GOT3 (cell line): ENCODE results near the gene BIRC5.
A peak's percentile ranks its signal among the peaks of the same experiment; 100 is the strongest.
"Not testable (repeated sequence)": the region's sequence is repeated elsewhere in the genome, so short reads cannot be mapped to it uniquely, and the experiment has no call there.

Source experiments
- DNase-seq: peaks from one replicate; lab custom pipeline; 2025; ENCODE audit warnings: mixed read lengths; lab: John Stamatoyannopoulos, UW

Gene BIRC5

DNA sequence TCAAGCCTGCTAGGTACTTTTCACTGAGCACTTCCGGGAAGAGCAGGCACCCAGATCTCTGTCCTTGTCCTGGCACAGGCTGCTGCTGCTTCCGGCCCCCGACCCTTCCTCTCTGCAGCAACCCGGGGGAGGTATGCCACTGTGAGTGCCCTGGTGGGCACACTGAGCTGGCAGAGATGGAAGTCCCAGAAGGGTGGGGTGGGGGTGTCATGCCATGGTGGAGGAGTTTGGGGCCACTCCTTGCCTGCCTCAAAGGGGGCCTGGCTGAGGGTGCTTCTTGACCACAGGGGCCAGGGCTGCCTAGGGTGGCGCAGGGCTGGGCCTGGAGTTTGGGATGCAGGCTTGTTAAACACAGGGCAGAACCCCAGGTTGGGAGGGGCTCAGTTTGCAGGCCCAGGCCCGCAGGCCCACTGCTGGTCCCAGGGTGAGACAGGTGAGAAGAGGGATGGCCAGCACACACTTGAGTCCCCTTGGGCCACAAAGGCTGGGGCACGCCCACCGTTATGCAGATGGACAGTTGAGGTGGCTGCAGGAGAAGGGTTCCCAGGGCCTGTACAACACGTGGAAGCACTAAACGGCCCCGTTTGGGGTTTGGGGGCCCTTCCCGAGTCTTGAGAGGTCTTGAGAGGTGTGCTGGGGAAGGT is 26.1 kb downstream of the BIRC5 start:
- DNase-seq = no peak

DNA sequence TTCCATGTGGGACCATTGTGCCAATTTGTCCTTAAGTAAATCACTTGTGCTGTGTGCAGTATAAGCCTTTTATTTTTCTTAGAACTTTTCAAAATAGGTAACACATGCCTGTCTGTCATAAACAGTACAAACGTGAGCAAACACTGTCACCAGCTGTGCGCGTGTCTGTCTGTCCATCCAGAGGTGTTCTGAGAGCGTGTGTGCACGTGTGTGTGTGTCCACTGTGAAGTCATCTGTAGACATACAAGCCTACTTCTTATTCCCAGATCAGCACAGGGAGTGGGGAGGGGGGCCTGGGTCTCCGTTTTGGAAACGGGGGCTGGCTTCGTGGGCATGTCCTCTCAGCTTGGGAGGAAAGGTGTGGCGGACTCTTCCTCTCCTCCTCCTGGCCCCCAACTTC is 26.8 kb downstream of the BIRC5 start:
- DNase-seq = no peak

DNA sequence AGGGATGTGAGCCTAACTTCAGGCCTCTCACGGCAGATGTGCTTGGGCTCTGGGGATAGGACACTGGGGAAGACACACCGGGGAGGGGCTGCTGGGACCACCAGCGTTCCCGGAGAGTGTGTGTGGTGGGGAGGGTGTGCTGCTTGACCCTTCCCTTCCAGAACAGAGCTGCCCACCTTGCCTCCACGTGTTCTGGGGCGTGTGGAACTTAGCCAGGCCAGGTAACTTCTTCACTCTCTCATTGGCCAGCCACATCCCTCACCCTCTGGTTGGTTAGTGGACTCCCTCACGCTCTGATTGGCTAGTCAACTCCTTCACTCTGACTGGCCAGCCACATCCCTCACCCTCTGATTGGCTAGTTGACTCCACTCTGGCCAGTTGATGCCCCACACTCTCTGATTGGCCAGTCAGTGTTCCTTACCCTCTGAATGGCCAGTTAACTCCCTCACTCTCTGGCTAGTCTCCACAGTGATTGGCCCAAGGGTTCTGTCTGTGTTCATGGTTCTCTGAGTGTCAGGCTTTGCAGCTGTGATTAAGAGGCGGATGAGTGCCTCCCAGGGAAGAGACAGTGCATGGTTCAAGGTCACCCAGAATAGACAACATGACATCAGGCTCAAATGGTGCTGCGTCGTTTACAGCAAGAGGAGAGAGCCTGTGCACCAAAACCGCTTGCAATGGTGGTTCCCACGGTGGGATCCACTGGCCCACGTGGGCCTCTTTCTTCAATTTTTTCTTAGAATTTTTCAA is 27.4 kb downstream of the BIRC5 start:
- DNase-seq = no peak

DNA sequence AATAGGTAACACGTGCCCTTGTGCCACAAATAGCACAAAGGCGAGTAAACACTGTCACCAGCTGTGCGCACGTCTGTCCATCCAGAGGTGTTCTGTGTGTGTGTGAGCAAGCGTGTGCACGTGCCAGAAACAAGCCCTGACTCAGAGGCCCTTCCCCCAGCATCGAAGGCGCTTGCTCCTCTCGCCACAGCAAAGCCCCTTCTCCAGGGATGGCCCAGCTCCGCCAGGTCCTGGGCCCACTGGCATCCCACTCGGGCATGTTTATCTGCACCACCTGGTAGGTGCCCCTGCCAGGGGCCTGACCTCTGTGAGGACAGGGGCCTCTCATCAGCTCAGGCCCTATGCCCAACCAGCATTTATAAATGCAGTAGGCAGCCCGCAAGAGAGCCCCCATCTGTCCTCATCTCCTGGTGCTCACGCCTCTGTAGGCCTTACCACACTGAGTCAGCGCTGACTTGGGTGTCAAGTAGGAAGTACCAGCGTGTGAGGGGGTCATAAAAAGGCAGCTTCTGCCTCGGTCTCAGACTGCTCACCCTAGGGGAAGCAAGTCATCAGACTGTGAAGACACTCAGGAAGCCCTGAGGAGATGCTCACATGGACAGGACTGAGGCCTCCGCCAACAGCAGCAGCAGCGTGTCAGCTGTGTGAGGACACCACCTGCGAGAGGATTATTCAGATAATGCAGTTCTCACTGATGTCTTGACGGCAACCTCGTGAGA is 28.1 kb downstream of the BIRC5 start:
- no peak for DNase-seq

DNA sequence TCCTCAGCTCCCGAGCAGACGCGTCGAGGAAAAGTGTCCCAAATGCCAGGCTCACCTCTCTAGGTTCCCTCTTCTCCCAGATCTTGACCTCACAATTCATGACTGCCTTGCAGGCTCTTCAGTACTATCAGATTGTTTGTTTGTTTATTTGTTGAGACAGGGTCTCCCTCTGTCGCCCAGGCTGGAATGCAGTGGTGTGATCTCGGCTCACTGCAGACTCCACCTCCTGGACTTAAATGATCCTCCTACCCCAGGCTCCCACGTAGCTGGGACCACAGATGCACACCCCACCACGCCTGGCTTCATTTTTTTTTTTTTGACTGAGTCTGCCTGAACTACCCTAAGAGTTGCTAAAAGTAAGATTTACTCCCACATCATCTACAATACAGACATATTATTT is 33.3 kb downstream of the BIRC5 start:
- no peak for DNase-seq

DNA sequence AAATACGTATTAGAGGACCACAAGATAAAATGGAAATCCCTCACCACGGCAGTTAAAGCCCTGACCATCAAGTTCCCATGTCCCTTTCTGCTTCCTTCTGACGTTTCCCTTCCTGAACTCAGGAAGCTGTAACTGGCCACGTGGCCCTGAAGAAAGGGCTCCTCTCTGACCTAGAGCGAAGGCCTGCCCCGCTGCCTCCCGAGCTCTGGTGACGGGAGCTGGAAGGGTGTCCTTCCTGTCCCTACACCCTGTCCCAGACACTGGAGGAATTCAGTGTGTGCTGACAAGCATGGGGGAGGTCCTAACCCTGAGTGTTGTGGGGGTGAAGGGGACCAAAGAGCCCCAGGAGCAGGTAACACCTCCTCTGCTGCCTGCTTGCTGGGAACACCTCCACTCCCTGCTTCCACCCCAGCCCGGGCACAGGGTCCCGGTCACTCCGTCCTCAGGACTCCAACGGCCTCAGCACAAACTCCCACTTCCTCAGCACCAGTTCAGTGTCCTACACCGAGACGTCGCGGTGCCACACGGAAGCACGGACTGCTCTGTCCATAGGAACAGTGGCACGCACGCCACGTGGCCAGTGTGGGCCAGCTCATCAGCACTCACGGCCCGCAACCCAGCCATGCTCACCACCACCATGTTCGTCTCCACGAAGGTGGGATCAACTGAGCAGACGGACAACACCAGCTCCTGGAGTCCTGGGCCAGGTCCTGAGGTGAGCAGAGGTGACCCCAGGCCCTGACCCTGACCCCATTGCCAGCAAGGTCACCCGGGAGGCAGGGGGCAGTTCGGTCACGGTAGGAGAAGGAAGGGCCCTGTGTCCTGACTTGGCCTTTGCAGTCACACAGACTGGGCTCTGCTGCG is 34.2 kb downstream of the BIRC5 start:
- DNase-seq = no peak

DNA sequence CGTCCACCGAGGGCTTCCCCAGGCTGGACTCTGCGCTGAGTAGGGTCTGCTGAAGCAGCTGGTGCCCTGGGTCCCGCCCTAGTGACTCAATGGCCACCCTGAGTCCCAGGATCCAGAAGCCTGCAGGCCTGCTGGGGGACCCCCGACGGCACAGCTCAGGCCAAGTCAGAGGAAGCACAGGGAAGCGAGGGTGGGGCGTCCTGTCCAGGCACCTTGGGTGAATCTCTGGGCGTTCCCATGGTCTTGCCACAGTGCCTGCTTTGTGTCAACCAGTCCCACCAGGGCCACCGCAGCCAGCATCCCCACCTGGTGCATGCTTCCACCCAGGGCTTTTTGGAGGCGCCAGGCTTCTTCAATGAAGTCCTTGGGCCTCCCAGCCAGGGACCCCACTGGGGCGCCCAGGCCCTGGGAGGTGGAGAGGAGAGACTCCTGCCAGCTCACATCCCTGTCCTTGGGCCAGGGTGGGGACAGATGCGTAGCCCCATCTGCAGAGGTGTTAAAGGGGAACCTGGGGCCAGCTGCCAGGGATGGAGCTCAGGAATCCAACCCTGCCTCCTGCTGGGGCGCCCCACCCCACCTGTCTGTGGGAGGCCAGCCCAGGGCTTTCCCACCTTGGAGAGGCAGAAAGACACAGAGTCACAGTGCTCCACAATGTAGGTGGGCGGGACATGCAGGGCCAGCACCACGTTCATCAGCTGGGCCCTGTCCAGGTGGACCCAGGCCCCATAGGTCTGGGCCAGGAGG is 35.2 kb downstream of the BIRC5 start:
- no peak for DNase-seq

DNA sequence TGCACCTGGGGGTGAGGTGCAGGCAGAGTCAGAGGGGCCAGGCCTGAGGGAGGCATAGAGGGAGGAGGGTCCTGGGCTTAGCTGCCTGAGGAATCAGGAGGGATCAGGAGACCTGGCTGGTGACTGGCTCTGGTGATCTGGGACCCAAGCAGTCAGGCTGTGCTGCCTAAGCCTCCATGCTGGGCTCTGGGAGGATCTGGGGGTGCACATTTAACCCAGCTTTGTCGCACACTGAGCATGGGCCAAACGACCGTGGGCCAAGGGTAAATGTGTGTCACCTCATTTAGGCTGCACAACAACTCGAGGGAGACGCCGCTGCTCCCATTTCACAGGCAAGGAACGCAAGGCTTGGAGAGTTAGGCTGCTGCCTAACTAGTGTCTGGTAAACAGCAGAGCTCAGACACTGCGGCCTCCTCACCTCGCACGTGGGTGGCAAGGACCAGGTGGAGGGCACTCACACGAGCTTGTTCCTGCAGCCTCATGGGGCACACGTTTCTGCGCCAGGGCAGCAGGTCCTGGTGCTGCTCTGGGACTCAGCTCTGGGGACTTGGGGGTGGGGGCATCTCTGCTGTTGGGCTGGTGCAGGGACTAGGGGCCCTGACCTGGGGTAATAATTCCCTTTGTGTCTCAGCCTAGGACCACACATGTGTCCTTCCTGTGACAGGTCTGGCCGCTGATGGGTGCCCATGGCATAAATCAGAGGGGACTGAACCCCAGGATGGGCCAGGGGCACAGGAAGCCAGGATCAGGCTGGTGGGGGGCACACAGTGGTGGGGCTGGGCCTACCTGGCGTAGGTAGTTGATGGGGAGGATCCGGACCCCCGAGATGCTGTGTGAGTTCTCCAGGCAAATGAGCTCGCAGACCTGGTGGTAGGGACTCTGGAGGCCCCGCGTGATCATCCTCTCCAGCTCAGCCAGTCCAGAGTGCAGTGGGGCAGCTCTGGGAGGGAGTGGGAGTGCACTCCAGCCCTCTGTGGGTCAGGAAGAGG is 36.1 kb downstream of the BIRC5 start:
- DNase-seq = no peak

DNA sequence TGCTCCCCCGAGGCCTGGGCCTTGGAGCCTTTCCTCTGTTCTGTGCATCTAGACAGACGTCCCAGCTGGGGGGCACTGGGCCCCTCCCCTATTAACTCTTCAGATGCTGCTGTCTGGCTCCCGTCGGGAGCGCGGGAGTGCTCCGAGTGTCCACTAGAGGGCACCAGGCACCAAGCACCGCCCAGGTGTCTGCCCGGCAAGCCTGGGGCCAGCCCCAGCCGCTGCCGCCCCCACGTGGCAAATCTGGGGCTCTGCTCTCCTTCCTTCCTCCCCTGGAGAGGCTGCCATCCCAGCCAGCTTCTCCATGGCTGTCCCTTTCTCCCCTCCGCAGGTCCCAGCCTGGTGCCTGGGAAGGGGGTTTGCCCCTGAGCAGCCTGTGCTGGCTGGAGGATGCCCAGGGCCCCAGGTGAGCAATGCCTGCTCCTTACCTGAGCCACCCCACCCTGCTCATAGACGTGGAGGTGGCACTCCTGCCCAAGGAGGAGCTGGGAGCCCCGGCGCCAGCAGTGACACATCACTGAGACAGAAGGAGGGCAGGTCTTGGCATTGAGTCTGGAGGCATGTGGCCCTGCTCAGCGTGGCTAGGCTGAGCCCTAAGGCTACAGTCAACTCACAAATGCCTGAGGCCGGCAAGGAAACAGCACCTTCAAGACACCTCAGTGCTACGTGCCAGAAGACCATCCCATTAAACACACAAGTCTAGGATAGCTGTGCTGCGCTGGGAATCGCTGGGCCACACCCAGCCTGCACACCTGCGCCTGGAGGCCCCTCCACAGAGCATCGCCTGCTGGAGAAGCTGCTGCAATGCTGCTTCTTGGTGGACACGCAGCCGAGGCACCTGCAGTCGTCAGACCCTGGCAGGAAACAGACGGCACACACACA is 37.1 kb downstream of the BIRC5 start:
- DNase-seq = peak; percentile 54

DNA sequence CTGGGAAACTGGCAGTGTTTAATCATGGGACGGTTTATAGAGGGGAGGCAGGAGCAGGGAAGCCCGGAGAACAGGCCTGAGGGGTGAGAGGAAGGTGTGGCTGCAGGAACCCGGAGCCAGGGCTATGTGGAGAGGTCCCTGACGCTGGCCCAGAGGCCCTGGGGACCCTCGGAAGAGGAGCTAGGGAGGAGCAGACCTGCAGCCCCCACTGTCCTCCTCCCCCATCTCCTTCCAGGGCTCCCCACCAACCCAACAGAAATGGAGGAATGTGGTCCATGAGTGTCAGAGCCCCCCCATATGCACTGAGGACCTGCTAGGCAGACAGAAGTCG is 37.7 kb downstream of the BIRC5 start:
- DNase-seq = no peak

DNA sequence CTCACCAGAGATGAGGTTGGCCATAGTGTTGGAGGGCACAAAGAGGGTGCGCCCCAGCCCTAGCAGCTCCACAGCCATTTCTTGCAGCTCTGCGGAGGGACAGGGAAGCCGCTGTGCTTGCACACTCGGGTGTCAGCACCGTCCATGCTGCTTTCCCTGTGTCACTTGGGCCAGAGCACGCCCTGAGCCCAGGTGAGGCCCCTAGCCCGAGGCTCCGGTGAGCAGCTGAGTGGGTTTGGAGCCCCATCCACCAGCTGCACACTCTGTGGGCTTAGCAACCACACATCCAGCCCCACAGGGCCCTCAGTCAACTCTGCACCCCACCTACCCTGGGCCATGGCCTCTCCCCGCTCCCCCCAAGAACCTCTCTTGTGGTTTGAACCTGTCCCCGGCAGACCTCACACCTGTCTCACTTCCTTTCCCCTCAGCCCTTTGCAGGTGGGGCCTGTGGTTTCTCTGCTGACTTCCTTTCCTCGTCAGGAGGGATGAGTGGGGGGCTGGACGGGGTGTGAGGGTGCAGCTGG is 38.1 kb downstream of the BIRC5 start:
- no peak for DNase-seq

DNA sequence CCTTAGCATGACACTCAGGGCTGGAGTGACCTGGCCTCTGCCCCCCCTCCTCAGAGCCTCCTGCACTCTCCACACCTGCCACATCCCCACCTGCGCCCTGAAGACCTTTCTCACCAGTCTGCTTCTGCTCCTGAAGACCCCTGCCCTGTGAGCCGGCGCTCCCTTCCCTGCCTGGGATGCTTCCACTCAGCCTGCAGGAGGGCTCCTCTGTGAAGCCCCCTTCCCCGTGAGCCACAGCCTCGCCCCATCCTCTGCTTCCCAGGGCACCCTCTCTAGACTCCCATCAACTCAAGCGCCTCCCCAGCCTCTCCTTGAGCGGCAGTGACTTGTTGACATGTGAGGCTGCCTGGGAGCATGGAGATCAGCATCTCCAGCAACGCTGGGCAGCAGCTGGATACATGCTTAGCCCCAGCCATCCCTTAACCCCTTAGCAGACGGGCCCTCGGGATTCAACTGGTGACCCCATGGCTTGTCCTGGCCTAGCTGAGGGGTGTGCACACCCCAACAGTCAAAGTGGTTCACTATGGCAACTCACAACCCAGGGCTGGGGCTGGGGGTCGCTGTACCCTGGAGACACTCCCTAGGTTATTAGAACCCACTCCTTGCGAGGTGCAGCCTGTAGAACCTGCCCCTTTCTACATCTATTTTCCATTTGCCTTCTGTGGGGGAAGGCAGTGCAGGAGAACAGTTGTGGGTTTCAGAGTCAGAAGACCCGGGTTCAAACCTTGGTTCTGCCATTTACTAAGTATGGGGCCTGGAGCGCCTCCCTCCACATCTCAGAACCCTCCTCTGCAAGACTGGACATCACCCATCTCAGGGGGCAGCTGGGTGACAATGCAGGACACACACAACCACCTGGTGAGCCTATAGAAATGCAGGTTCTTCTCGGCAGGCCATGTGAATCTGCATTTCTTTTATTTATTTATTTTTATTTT is 38.9 kb downstream of the BIRC5 start:
- DNase-seq = no peak

DNA sequence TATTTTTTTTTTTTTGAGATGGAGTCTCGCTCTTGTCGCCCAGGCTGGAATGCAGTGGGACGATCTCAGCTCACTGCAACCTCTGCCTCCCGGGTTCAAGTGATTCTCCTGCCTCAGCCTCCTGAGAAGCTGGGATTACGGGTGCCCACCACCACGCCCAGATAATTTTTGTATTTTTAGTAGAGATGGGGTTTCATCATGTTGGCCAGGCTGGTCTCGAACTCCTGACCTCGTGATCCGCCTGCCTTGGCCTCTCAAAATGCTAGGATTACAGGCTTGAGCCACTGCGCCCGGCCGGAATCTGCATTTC is 39.5 kb downstream of the BIRC5 start:
- not testable (repeated sequence) for DNase-seq

DNA sequence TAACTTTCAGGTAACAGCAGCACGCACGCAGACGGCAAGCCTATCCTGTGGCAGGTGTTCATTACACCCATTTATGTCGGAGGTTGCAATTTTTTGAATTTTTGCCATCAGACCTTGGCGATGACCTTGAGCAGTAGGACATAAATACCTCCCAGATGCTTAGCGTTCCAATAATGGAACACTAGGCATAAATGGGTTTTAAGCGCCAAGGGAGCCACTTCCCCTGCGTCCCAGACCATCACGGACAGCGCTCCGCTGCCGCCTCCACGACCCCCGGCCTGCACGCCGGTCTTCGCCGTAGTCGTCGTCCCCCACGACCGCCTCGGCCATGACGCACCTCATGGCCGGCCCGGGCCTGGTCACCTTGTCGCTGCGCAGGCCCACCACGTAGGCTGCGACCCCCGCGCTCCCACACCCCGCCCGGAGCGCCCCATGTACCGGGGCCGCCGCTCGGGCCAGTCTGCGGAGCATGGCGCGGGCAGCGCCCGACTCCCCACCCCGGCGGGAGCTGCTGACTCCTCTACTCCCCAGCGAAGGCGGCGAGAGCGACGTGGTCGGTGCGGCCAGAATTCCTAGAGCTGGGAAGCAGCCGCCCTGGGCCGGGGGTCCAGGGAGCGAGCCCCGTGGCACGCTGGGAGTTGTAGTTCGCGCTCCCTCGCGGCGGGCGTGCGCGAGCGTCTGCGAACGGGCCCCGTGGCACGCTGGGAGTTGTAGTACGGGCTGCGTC is 40.1 kb downstream of the BIRC5 start:
- peak; percentile 35 for DNase-seq

DNA sequence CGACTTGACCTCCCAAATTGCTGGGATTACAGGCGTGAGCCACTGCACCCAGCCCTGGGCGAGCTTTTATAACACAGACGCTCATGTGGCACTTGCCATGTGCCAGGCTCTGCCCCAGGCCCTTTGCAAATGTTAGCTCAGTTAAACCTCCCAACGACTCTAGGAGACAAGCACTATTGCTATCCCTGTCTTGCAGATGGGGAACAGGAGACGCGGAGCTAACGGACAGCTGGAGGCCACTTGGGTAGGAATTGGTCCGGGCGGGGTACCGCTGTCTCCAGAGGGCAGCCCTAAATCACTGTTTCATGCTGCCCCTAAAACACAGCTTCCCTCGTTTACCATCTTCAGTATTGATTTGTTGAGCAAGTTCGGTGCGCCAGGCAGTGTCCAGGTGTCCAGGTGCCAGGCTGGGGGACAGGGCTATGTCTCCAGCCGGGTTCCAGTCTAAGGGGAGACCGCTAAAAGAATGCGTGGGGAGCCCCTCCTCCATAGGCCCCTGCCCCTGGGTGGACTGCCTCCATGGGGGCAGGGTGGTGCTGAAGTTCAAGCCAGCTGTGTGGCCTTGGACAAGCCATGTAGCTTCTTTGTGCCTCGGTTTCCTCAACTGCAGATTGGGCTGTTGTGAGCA is 41.1 kb downstream of the BIRC5 start:
- no peak for DNase-seq

DNA sequence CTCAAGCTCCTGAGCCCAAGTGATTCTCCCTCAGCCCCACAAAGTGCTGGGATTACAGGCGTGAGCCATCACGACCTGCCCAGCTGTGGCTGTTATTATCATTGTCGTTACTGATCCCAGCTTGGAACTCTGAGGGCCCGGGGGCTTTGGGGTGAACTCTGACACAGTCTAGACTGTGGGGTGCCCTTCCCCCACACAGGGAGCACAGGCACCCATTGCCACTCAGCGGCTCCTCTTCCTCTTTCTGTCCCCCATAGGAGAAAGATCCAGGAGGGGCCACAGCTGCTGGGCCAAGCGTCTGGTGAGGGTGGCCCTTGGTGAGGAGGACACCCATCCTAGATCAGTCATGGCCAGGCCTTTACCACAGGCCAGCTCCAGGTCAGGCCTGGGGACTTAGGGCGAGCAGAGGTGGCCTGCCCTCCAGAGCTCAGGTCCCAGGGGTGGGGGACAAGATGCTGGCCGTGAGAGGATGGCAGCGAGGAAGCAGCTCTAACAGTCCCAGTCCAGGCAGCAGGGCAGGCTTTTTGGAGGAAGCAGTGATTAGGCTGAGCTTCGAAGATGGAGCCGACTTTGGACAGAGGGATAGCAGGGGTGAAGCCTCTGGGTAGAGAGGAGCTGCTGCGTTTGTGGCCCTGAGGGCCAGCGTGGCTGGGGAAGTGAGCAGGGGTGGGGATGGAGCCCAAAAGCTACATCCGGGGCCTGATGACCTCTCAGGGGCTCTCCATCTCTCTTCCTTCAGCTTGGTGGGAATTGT is 42.1 kb downstream of the BIRC5 start:
- DNase-seq = no peak
